Peyer's patch (tissue), 4 donors: Measurements from ENCODE around the gene PRKCA.

Experiments
- CTCF ChIP-seq, 6 experiments: fragments of 450-650 bp in 4 of 6; fragments of 200-600 bp in 2 of 6; sonication (generic) in 1 of 6; IDR thresholded peaks; one replicate each; pipeline ENCODE4 v1.5.1; 2017 to 2019; ENCODE audit warnings: antibody characterized with exemption in 6 of 6, mild to moderate bottlenecking in 3 of 6, moderate library complexity in 1 of 6
- POLR2A ChIP-seq, 2 donors: fragments of 450-650 bp; IDR thresholded peaks; one replicate each; pipeline ENCODE4 v1.5.1; 2017; ENCODE audit warnings: antibody characterized with exemption in 2 of 2, mild to moderate bottlenecking in 2 of 2, moderate library complexity in 2 of 2

GRCh38 chr17:66817750-66818149, 515.3 kb downstream of the PRKCA start:
- TF ChIP-seq CTCF (IDR thresholded peaks at IDR 0.05) (no peak), POLR2A (IDR thresholded peaks at IDR 0.05) (no peak)
